Measurements from ENCODE around the gene TEX55.
"Not testable (repeated sequence)": the region's sequence is repeated elsewhere in the genome, so short reads cannot be mapped to it uniquely, and the experiment has no call there.

Gene TEX55

GRCh38 chr3:119161240-119161639 is 15.3 kb downstream of the TEX55 start:
- DNase-seq, result no peak

DNA sequence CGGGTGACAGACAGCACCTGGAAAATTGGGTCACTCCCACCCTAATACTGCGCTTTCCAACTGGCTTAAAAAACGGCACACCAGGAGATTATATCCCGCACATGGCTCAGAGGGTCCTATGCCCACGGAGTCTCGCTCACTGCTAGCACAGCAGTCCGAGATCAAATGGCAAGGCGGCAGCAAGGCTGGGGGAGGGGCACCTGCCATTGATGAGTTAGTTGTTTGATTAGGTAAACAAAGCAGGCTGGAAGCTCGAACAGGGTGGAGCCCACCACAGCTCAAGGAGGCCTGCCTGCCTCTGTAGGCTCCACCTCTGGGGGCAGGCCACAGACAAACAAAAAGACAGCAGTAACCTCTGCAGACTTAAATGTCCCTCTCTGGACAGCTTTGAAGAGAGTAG is 18.8 kb downstream of the TEX55 start:
- not testable (repeated sequence) for DNase-seq

- DNase-seq, result no peak
Observed at GRCh38 chr3:119170821-119171220, 24.9 kb downstream of the TEX55 start.

DNA sequence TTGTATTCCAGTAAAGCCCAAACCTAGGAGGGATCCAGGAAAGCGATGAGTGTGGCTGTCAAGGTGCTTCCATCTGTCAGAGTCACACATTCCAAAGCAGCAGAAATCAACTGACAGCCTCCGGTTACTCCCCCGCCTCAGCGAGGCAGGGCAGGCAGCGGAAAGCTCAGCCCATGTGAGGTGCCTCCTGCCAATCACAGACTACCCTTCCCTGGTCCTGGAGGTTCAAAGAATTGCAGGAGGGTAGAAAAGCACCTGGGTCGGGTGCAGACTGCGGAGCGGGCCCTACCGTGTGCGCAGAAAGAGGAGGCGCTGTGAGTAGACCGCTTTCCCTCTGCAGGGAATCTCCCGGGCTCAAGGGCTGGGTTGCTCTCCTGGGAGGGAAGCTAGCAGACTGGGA is 27.4 kb downstream of the TEX55 start, which contains the start of gene UPK1B:
Gene UPK1B, plus strand, starts transcription at position 274 of the 400 bp plus-strand sequence. CDS start 13,144 bp downstream, outside the sequence.
- DNase-seq, result no peak

GRCh38 chr3:119175872-119176756 is 30.1 kb downstream of the TEX55 start:
- DNase-seq, result no peak

- no peak for DNase-seq
Observed at GRCh38 chr3:119176778-119177177, 30.8 kb downstream of the TEX55 start.

DNA sequence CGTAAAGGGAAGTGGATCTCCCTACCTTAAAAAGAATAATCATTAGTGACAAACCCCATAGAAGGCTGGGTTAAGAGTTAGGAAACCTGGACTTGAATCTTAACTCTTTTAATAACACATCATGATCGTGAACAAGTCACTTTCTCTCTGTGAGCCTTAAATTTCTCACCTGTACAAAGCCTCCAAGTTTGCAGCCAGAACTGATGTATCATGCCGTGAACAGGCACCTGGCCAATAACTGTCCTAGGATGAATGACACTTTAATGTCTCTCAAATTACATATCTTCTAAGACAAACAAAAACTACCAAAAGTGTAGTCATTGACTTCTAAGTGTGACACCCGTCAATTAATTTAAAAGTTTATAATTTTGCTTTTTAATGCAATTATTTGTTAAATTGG is 31.4 kb downstream of the TEX55 start:
- no peak for DNase-seq

GRCh38 chr3:119181765-119182164 is 35.8 kb downstream of the TEX55 start:
- no peak for DNase-seq

- DNase-seq, result no peak
Observed at GRCh38 chr3:119184111-119184510, 38.1 kb downstream of the TEX55 start.

DNA sequence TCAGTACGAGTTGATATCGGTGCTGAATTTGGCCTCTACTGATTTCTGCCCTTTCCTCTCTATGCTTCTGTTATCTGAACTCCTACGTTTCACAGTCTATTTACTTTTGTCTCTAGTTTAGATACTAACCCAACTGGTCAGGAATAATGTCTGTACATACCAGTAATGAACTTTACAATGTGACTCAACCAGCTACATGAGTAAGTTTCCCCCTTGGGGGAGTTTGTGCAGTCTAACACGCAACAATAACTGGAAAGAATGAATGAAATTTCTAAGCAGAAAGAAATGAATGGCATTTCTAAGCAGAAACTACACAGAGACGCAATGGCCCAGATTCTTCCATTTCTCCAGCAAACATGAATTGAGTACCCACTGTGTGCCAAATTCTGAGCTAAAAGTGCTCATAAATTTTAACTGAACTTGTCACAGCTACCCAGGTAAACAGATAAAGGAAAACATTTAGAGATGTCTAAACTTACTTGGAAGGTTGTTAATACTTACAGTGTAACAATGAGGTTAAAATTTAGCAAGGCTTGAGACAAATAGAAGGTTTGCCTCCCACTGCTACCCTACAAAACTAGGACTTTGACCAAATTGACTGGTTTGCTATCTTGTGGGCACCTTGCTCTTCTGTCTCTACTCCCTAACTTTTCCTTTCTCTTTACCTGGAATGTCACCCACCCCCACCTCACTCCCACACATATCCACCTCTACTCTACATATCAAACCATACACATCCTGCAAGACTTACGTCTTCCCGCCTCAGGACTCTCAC is 39.0 kb downstream of the TEX55 start:
- no peak for DNase-seq

DNA sequence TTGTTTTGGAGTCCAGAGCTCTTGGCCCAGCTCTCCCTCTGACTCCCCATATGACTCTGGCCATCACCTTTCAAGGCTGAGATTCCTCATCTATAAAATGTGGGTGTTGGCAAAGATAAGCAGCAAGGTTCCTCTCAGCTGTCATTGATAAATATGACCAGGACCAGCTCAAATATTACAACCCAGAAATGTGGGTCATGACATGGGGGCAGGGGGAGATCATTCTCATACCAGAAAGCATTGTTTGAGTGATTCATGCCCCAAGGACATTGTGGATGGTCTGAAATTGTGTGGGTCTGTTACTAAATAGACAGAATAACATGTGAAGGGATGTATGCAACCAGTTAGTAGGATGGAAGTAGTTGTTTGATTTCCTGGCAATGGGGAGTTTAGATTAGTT is 41.3 kb downstream of the TEX55 start:
- no peak for DNase-seq

GRCh38 chr3:119191800-119192199 is 45.8 kb downstream of the TEX55 start:
- DNase-seq, result no peak

GRCh38 chr3:119194237-119195150 is 48.5 kb downstream of the TEX55 start:
- no peak for DNase-seq

- DNase-seq, result no peak
Observed at GRCh38 chr3:119195151-119195476, 49.1 kb downstream of the TEX55 start.

- no peak for DNase-seq
Observed at GRCh38 chr3:119195911-119196310, 49.9 kb downstream of the TEX55 start.
